Body of pancreas (tissue), 4 donors: ENCODE results near the gene COL19A1.

Experiments used
- CTCF ChIP-seq, 7 experiments: fragments of 450-650 bp in 4 of 7; fragments of 200-600 bp in 3 of 7; sonication (generic) in 3 of 7; IDR thresholded peaks; one replicate each; pipeline ENCODE4 v1.5.1; 2016 to 2019; ENCODE audit warnings: antibody characterized with exemption in 7 of 7
- POLR2A ChIP-seq, 3 donors: fragments of 450-650 bp; IDR thresholded peaks; one replicate each; pipeline ENCODE4 v1.6.1; 2016; ENCODE audit warnings: antibody characterized with exemption in 3 of 3, mild to moderate bottlenecking in 2 of 3

- TF ChIP-seq CTCF (IDR thresholded peaks at IDR 0.05) (no peak), POLR2A (IDR thresholded peaks at IDR 0.05) (no peak)
Observed at GRCh38 chr6:70111737-70112136, 245.4 kb downstream of the COL19A1 start.
